Sigmoid colon (tissue), 4 donors: ENCODE measurements around the gene TNFRSF19.
A peak's percentile ranks its signal among the peaks of the same experiment; 100 is the strongest.

Source experiments
- EP300 ChIP-seq, 4 donors: sonication (generic); formaldehyde crosslinking; IDR thresholded peaks; one replicate each; pipeline ENCODE4 v1.6.1; 2017; ENCODE audit warnings: antibody characterized with exemption in 4 of 4
- POLR2A ChIP-seq, 2 donors: fragments of 450-650 bp; IDR thresholded peaks; one replicate each; pipeline ENCODE4 v1.6.1; 2016; ENCODE audit warnings: antibody characterized with exemption in 2 of 2, mild to moderate bottlenecking in 2 of 2, moderate library complexity in 2 of 2
- POLR2AphosphoS5 ChIP-seq, 4 donors: sonication (generic); formaldehyde crosslinking; IDR thresholded peaks; one replicate each; pipeline ENCODE4 v1.6.1; 2017; ENCODE audit warnings: antibody characterized with exemption in 4 of 4
- TF ChIP-seq, protein P1 (sequence below), 4 experiments: fragments of 450-650 bp in 3 of 4; fragments of 200-600 bp in 1 of 4; IDR thresholded peaks; one replicate each; pipeline ENCODE4 v1.5.1; 2016 to 2019; ENCODE audit warnings: antibody characterized with exemption in 4 of 4, mild to moderate bottlenecking in 3 of 4, moderate library complexity in 2 of 4

DNA sequence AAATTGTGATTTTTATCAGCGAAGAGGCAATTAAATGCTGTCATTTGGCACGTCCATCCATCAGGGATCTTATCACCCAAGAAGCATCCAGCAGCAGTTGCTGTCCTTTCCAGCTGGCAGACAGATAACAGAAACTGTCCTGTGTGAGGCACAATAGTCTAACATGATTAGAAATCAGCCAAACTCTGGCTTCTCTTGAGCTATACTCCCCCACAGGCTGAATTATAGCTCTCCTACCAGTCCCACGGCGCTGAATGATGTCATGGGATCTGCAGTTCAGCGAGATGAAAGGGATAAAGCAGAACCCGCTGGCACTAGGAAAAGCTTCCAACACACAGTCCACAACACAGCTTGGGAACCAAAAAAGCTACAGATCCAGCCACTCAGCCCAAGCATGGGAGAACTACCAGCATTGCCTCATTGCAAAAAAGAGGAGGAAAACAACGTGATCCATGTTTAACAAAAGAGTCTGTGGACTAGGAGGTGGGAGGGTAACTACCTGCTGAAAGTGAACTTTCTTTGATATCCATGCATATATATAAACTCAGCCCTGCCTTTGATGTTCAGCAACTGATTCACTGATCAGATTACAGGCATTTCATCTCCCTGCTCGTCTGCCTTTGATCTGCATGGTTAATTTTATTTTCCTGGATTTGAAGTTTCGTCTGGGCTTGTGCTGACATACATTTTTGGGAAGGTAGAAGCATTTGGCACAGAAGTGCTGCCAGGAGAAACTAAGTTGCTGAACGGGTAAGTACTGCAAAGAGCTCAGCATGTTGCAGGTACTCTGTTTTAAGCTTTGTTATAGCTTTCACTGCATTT lies at the start of gene TNFRSF19:
- TF ChIP-seq, protein P1, sequence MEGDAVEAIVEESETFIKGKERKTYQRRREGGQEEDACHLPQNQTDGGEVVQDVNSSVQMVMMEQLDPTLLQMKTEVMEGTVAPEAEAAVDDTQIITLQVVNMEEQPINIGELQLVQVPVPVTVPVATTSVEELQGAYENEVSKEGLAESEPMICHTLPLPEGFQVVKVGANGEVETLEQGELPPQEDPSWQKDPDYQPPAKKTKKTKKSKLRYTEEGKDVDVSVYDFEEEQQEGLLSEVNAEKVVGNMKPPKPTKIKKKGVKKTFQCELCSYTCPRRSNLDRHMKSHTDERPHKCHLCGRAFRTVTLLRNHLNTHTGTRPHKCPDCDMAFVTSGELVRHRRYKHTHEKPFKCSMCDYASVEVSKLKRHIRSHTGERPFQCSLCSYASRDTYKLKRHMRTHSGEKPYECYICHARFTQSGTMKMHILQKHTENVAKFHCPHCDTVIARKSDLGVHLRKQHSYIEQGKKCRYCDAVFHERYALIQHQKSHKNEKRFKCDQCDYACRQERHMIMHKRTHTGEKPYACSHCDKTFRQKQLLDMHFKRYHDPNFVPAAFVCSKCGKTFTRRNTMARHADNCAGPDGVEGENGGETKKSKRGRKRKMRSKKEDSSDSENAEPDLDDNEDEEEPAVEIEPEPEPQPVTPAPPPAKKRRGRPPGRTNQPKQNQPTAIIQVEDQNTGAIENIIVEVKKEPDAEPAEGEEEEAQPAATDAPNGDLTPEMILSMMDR (IDR thresholded peaks at IDR 0.05): no peak
- TF ChIP-seq POLR2AphosphoS5 (IDR thresholded peaks at IDR 0.05) (peak in 1 of 4 donors; percentile 45), POLR2A (IDR thresholded peaks at IDR 0.05) (no peak), EP300 (IDR thresholded peaks at IDR 0.05) (no peak)
